A549 (cell line): ENCODE results near the gene MRPL20. TPM values are rescaled to one million over a fixed set of nuclear protein-coding genes. Genes with fewer than 3 reads are reported as not detected.

ENCODE experiments used
- ATAC-seq, 2 experiments: fragments of 200-7000 bp in 1 of 2; fragments of >200 bp in 1 of 2; cut with Nextera tagmentation in 1 of 2; cut with Tn5 transposase in 1 of 2; 3 replicates each; pipeline versions ENCODE4 v1.8.0 to v1.9.1; 2018 to 2020; ENCODE audit warnings: mild to moderate bottlenecking in 1 of 2, moderate library complexity in 1 of 2
- CTCF ChIA-PET: fragments of 300-600 bp; sonication (Branson Sonifier 250); formaldehyde crosslinking; extraction: SDS; loops from one replicate; lab custom pipeline; 2021; ENCODE audit warnings: antibody characterized with exemption, inconsistent platforms; lab: Yijun Ruan, JAX
- POLR2A ChIA-PET: fragments of 350-600 bp; formaldehyde crosslinking; extraction: SDS; loops from one replicate; lab custom pipeline; 2021; ENCODE audit warnings: antibody characterized with exemption, inconsistent platforms; lab: Yijun Ruan, JAX
- DNase-seq, 2 experiments: peaks; one replicate each; pipeline versions ENCODE4 v3.0.0 to v3.0.0-alpha.2; 2011 to 2016; ENCODE audit warnings: low read depth in 1 of 2, low spot score in 1 of 2
- FAIRE-seq: peaks from 2 replicates; lab custom pipeline; 2011; peaks lifted over from hg19 to GRCh38; lab: Jason Lieb, UNC
- H3K27ac ChIP-seq, 2 experiments: fragments of >200 bp; sonication (Bioruptor Twin); formaldehyde crosslinking; 3 replicates each; pipeline ENCODE4 v1.5.1; 2016 to 2017
- H3K4me1 ChIP-seq: fragments of >200 bp; sonication (Bioruptor Twin); formaldehyde crosslinking; 3 replicates; pipeline ENCODE4 v1.6.1; 2016
- H3K4me2 ChIP-seq: fragments of >200 bp; sonication (Bioruptor Twin); formaldehyde crosslinking; 3 replicates; pipeline ENCODE4 v1.6.1; 2016
- H3K4me3 ChIP-seq: fragments of >200 bp; sonication (Bioruptor Twin); formaldehyde crosslinking; 3 replicates; pipeline ENCODE4 v1.5.1; 2016
- H3K9me3 ChIP-seq: fragments of >200 bp; sonication (Bioruptor Twin); formaldehyde crosslinking; 3 replicates; pipeline ENCODE4 v1.6.1; 2016
- BHLHE40 ChIP-seq: IDR thresholded peaks from 2 replicates; pipeline ENCODE4 v1.6.1; 2012; ENCODE audit warnings: low read depth, low read length, inconsistent platforms
- CBX8 ChIP-seq: fragments of 200-600 bp; sonication (generic); IDR thresholded peaks from 2 replicates; pipeline ENCODE4 v1.6.1; 2016
- CEBPB ChIP-seq, 2 experiments: fragments of >200 bp in 1 of 2; sonication (Bioruptor Twin) in 1 of 2; formaldehyde crosslinking in 1 of 2; IDR thresholded peaks; 2 replicates each; pipeline ENCODE4 v1.6.1; 2012 to 2016
- EHF ChIP-seq: fragments of 250-450 bp; sonication (Bioruptor Pico); IDR thresholded peaks from 2 replicates; pipeline ENCODE4 v1.5.0; 2020; ENCODE audit warnings: mild to moderate bottlenecking
- FOSB ChIP-seq: fragments of 250-450 bp; sonication (Bioruptor Pico); IDR thresholded peaks from 2 replicates; pipeline ENCODE4 v1.5.0; 2020; ENCODE audit warnings: mild to moderate bottlenecking, moderate library complexity
- FOSL2 ChIP-seq, 2 experiments: fragments of 450-650 bp in 1 of 2; fragments of >200 bp in 1 of 2; sonication (Bioruptor Twin) in 1 of 2; formaldehyde crosslinking; IDR thresholded peaks; 2 replicates each; pipeline versions ENCODE4 v1.5.0 to v1.6.1; 2016 to 2020; ENCODE audit warnings: mild to moderate bottlenecking in 1 of 2, moderate library complexity in 1 of 2
- GATA3 ChIP-seq: IDR thresholded peaks from 2 replicates; pipeline ENCODE4 v1.6.1; 2012; ENCODE audit warnings: borderline replicate concordance
- HOXB13 ChIP-seq: fragments of 250-450 bp; sonication (Bioruptor Pico); IDR thresholded peaks from 2 replicates; pipeline ENCODE4 v1.5.0; 2020; ENCODE audit warnings: low read depth, mild to moderate bottlenecking, moderate library complexity
- HOXB5 ChIP-seq: fragments of 250-450 bp; sonication (Bioruptor Pico); IDR thresholded peaks from 2 replicates; pipeline ENCODE4 v1.5.0; 2020; ENCODE audit warnings: mild to moderate bottlenecking, moderate library complexity
- JUN ChIP-seq, 2 experiments: fragments of >200 bp; sonication (Bioruptor Twin); formaldehyde crosslinking; IDR thresholded peaks; 2 replicates in 1 of 2; 3 replicates in 1 of 2; pipeline ENCODE4 v1.6.1; 2016 to 2017
- MAFK ChIP-seq: fragments of 450-650 bp; IDR thresholded peaks from 2 replicates; pipeline ENCODE4 v1.6.1; 2014; ENCODE audit not compliant: partially characterized antibody
- MAZ ChIP-seq: fragments of 150-350 bp; IDR thresholded peaks from 2 replicates; pipeline ENCODE4 v1.6.1; 2014; ENCODE audit warnings: antibody characterized with exemption, low read depth, low read length, borderline replicate concordance
- NFE2L2 ChIP-seq: fragments of 150-350 bp; conservative IDR thresholded peaks from 2 replicates; pipeline ENCODE4 v1.6.1; 2014; ENCODE audit warnings: low read length
- NR3C1 ChIP-seq: fragments of >200 bp; sonication (Bioruptor Twin); formaldehyde crosslinking; IDR thresholded peaks from 3 replicates; pipeline ENCODE4 v1.6.1; 2017
- SMC3 ChIP-seq: fragments of >200 bp; sonication (Bioruptor Twin); formaldehyde crosslinking; IDR thresholded peaks from 3 replicates; pipeline ENCODE4 v1.6.1; 2018; ENCODE audit warnings: inconsistent platforms
- SREBF2 ChIP-seq: fragments of 450-650 bp; IDR thresholded peaks from 2 replicates; pipeline ENCODE4 v1.6.1; 2014; ENCODE audit warnings: mild to moderate bottlenecking, moderate library complexity
- TP53 ChIP-seq: fragments of 250-450 bp; sonication (Bioruptor Pico); IDR thresholded peaks from 2 replicates; pipeline ENCODE4 v1.5.0; 2021; ENCODE audit warnings: mild to moderate bottlenecking, moderate library complexity
- ZNF302 ChIP-seq: fragments of 250-450 bp; sonication (Bioruptor Pico); IDR thresholded peaks from 2 replicates; pipeline ENCODE4 v1.9.0; 2021; ENCODE audit warnings: inconsistent platforms, mild to moderate bottlenecking, moderate library complexity
- WGBS: methylation state at CpG from one replicate; pipeline ENCODE4 v1.1.6; 2017; ENCODE audit errors: missing lambda C conversion rate; 5-methylcytosine and 5-hydroxymethylcytosine counted together
- polyA plus RNA-seq, 4 experiments: library from polyadenylated mRNA; depleted of rRNA in 3 of 4; stranded (reverse); fragments of >200 nt; fragmentation: RNase III in 1 of 4; extraction: RNeasy Plus Mini Kit Qiagen cat#74134 plus additional on column Dnase treatment in 1 of 4; gene quantifications; 2 replicates in 3 of 4; 3 replicates in 1 of 4; pipeline ENCODE4 v1.2.3, GENCODE V29; 2011 to 2017
- TF ChIP-seq, protein P1 (sequence below): fragments of 250-450 bp; sonication (Bioruptor Pico); IDR thresholded peaks from 2 replicates; pipeline ENCODE4 v1.5.0; 2021; ENCODE audit warnings: mild to moderate bottlenecking, moderate library complexity, borderline replicate concordance
- TF ChIP-seq, protein P2 (sequence below): fragments of 250-450 bp; sonication (Bioruptor Pico); IDR thresholded peaks from 2 replicates; pipeline ENCODE4 v1.5.0; 2020; ENCODE audit warnings: low read depth, mild to moderate bottlenecking, moderate library complexity
- TF ChIP-seq, protein P3 (sequence below): fragments of >200 bp; sonication (Bioruptor Twin); formaldehyde crosslinking; IDR thresholded peaks from 3 replicates; pipeline ENCODE4 v1.6.1; 2016
- TF ChIP-seq, protein P4 (sequence below): fragments of 200-600 bp; sonication (generic); IDR thresholded peaks from 2 replicates; pipeline ENCODE4 v1.6.1; 2016; ENCODE audit warnings: antibody characterized with exemption, mild to moderate bottlenecking, moderate library complexity
- TF ChIP-seq, protein P5 (sequence below): IDR thresholded peaks from 2 replicates; pipeline ENCODE4 v1.6.1; 2012; ENCODE audit warnings: low read depth, borderline replicate concordance
- TF ChIP-seq, protein P6 (sequence below): fragments of 450-650 bp; IDR thresholded peaks from 2 replicates; pipeline ENCODE4 v1.6.1; 2014; ENCODE audit warnings: antibody characterized with exemption
- TF ChIP-seq, protein P7 (sequence below): IDR thresholded peaks from 2 replicates; pipeline ENCODE4 v1.6.1; 2012

MRPL20 gene
- polyA plus RNA-seq, 2 of the 4 experiments (the other 2 are of a cell fraction), result 158 to 163 TPM

DNA sequence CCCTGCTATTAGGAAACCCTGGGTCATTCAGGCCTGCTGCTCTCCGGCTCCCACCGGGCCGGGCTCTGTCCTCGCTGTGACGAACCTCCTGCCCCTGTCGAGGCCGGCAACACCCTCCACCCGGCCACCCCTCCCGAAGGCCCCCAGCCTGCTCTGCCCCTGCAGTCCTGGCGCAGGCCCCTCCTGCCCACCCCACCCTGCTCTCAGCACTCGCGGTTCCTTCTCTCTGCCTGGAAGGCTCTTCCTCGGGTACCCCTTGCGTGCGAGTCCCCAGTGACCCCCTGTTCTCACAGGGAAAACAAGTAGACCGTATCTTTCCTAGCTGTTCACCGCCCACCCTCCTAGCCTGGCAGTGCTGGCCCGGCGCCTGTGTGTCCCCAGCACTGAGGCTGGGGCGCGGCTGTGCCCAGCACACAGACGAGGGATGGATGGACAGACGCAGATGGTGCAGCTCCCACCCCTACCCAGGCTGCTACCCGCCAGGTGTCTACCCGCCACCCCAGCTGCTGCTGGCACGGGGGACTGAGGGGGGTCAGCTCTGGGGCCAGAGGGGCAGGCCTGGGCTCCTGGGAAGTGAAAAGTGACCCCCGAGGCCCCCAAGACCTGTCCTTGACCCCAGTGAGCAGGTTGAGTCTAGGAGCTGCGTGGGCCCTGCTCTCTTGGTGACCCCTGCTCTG, 25.3 kb upstream of the MRPL20 start:
- 80% methylated on average over 13 of the region's 28 CpGs for WGBS
- POLR2A ChIA-PET, result no interaction called here
- peaks cover 49% of the 10 kb centered on the region for H3K4me1 ChIP-seq
- ATAC-seq, result no peak
- H3K9me3 ChIP-seq, result no peaks in the 10 kb centered on the region
- CTCF ChIA-PET, result interaction anchor here (1.1 to 4.2 kb wide), 3 partner anchors 9 to 73 kb away, joined by 3 to 16 read pairs (median 4); no protein-coding TSS in a partner anchor
- H3K4me2 ChIP-seq, result peak overlapping the region; percentile 33; the same call in 2 of the 3 replicates
- H3K27ac ChIP-seq, result peak overlapping the region; percentile 27 to 76; a peak in 3 of 6 replicates
- no peak overlapping the region for H3K4me3 ChIP-seq
- no peak for FAIRE-seq
- TF ChIP-seq MAFK, result no peak
- no peak for TF ChIP-seq JUN (IDR thresholded peaks at IDR 0.05)
- no peak for TF ChIP-seq GATA3
- no peak for TF ChIP-seq HOXB5 (CRISPR knock-in tag)
- no peak for TF ChIP-seq TP53 (CRISPR knock-in tag)
- TF ChIP-seq, protein P1, sequence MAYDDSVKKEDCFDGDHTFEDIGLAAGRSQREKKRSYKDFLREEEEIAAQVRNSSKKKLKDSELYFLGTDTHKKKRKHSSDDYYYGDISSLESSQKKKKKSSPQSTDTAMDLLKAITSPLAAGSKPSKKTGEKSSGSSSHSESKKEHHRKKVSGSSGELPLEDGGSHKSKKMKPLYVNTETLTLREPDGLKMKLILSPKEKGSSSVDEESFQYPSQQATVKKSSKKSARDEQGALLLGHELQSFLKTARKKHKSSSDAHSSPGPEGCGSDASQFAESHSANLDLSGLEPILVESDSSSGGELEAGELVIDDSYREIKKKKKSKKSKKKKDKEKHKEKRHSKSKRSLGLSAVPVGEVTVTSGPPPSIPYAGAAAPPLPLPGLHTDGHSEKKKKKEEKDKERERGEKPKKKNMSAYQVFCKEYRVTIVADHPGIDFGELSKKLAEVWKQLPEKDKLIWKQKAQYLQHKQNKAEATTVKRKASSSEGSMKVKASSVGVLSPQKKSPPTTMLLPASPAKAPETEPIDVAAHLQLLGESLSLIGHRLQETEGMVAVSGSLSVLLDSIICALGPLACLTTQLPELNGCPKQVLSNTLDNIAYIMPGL (CRISPR knock-in tag), result no peak
- no peak for DNase-seq

DNA sequence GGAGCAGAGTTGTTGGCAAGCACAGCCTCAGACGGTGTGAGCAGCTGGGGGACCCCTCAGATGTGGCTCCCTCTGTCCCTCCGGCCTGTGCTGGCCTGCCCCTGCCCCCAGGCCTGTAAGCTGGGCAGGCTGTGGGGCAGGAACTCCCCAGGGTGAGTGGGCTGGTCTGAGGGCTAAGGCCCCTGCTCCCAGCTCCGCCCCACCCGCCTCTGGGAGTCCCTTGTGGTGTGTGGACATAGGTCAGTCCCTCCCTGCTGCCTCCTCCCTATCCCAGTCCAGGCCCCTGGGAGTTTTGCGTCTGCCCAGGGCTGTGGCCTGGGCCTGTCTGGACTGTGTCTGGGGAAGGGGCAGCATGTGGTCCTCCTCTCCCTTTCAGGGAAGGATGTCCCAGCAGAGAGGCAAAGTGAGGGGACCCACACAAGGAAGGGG, 24.8 kb upstream of the MRPL20 start:
- DNase-seq, result no peak
- no peak for TF ChIP-seq CEBPB (IDR thresholded peaks at IDR 0.05)
- TF ChIP-seq, protein P2, sequence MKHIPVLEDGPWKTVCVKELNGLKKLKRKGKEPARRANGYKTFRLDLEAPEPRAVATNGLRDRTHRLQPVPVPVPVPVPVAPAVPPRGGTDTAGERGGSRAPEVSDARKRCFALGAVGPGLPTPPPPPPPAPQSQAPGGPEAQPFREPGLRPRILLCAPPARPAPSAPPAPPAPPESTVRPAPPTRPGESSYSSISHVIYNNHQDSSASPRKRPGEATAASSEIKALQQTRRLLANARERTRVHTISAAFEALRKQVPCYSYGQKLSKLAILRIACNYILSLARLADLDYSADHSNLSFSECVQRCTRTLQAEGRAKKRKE (CRISPR knock-in tag), result no peak
- TF ChIP-seq HOXB13, result no peak
- TF ChIP-seq FOSB (CRISPR knock-in tag), result no peak
- no peak for TF ChIP-seq HOXB5 (CRISPR knock-in tag)
- no peak for TF ChIP-seq EHF (CRISPR knock-in tag)
- TF ChIP-seq MAZ, result no peak
- no peak for TF ChIP-seq FOSL2 (IDR thresholded peaks at IDR 0.05)
- TF ChIP-seq FOSL2 (CRISPR knock-in tag; IDR thresholded peaks at IDR 0.05), result no peak
- TF ChIP-seq ZNF302, result no peak
- TF ChIP-seq CBX8, result no peak
- TF ChIP-seq NR3C1, result no peak
- TF ChIP-seq, protein P3, sequence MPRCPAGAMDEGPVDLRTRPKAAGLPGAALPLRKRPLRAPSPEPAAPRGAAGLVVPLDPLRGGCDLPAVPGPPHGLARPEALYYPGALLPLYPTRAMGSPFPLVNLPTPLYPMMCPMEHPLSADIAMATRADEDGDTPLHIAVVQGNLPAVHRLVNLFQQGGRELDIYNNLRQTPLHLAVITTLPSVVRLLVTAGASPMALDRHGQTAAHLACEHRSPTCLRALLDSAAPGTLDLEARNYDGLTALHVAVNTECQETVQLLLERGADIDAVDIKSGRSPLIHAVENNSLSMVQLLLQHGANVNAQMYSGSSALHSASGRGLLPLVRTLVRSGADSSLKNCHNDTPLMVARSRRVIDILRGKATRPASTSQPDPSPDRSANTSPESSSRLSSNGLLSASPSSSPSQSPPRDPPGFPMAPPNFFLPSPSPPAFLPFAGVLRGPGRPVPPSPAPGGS, result no peak
- no peak for TF ChIP-seq BHLHE40
- TF ChIP-seq SREBF2, result no peak
- TF ChIP-seq, protein P4, sequence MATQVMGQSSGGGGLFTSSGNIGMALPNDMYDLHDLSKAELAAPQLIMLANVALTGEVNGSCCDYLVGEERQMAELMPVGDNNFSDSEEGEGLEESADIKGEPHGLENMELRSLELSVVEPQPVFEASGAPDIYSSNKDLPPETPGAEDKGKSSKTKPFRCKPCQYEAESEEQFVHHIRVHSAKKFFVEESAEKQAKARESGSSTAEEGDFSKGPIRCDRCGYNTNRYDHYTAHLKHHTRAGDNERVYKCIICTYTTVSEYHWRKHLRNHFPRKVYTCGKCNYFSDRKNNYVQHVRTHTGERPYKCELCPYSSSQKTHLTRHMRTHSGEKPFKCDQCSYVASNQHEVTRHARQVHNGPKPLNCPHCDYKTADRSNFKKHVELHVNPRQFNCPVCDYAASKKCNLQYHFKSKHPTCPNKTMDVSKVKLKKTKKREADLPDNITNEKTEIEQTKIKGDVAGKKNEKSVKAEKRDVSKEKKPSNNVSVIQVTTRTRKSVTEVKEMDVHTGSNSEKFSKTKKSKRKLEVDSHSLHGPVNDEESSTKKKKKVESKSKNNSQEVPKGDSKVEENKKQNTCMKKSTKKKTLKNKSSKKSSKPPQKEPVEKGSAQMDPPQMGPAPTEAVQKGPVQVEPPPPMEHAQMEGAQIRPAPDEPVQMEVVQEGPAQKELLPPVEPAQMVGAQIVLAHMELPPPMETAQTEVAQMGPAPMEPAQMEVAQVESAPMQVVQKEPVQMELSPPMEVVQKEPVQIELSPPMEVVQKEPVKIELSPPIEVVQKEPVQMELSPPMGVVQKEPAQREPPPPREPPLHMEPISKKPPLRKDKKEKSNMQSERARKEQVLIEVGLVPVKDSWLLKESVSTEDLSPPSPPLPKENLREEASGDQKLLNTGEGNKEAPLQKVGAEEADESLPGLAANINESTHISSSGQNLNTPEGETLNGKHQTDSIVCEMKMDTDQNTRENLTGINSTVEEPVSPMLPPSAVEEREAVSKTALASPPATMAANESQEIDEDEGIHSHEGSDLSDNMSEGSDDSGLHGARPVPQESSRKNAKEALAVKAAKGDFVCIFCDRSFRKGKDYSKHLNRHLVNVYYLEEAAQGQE, result no peak
- TF ChIP-seq, protein P5, sequence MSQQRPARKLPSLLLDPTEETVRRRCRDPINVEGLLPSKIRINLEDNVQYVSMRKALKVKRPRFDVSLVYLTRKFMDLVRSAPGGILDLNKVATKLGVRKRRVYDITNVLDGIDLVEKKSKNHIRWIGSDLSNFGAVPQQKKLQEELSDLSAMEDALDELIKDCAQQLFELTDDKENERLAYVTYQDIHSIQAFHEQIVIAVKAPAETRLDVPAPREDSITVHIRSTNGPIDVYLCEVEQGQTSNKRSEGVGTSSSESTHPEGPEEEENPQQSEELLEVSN, result no peak
- no peak for TF ChIP-seq NFE2L2
- TF ChIP-seq, protein P6, sequence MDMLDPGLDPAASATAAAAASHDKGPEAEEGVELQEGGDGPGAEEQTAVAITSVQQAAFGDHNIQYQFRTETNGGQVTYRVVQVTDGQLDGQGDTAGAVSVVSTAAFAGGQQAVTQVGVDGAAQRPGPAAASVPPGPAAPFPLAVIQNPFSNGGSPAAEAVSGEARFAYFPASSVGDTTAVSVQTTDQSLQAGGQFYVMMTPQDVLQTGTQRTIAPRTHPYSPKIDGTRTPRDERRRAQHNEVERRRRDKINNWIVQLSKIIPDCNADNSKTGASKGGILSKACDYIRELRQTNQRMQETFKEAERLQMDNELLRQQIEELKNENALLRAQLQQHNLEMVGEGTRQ, result no peak
- TF ChIP-seq, protein P7, sequence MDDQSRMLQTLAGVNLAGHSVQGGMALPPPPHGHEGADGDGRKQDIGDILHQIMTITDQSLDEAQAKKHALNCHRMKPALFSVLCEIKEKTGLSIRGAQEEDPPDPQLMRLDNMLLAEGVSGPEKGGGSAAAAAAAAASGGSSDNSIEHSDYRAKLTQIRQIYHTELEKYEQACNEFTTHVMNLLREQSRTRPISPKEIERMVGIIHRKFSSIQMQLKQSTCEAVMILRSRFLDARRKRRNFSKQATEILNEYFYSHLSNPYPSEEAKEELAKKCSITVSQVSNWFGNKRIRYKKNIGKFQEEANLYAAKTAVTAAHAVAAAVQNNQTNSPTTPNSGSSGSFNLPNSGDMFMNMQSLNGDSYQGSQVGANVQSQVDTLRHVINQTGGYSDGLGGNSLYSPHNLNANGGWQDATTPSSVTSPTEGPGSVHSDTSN, result no peak
- TF ChIP-seq SMC3, result no peak
- H3K4me3 ChIP-seq, result no peak overlapping the region
- no peaks in the 10 kb centered on the region for H3K9me3 ChIP-seq
- H3K4me2 ChIP-seq, result peak overlapping the region; percentile 33; the same call in 2 of the 3 replicates
- peak in 1 of 2 experiments; percentile 61; a peak in 3 of 6 replicates for ATAC-seq
- WGBS, result no CpG with 5 or more reads among the region's 5 CpGs
- peaks cover 47% of the 10 kb centered on the region for H3K4me1 ChIP-seq
- peak overlapping the region; percentile 27 to 76; a peak in 3 of 6 replicates for H3K27ac ChIP-seq
- CTCF ChIA-PET, result interaction anchor here (1.1 to 4.2 kb wide), 2 partner anchors 9 to 73 kb away, joined by 3 to 16 read pairs; no protein-coding TSS in a partner anchor
- no peak for FAIRE-seq
- POLR2A ChIA-PET, result interaction anchor here (1.0 kb wide), 1 partner anchor 31 kb away, joined by 3 read pairs; no protein-coding TSS in a partner anchor
